Right renal cortex interstitium (tissue), 3 donors: ENCODE data around the gene RAD51B. TPM values are rescaled to one million over a fixed set of nuclear protein-coding genes. Genes with fewer than 3 reads are reported as not detected.

Source experiments
- DNase-seq, 3 donors: peaks; one replicate each; pipeline ENCODE4 v3.0.0-alpha.2; 2013; ENCODE audit warnings: low read depth in 3 of 3, low spot score in 2 of 3
- polyA plus RNA-seq, 3 donors: library from polyadenylated mRNA; unstranded; fragments of 120-200 nt; gene quantifications; one replicate each; pipeline ENCODE4 v1.2.1, GENCODE V29; 2013; ENCODE audit not compliant: insufficient read length in 3 of 3

RAD51B gene
- polyA plus RNA-seq, 3 donors: 11.3 to 11.9 (median 11.6) TPM

GRCh38 chr14:68607867-68608573 is 788.4 kb downstream of the RAD51B start:
- no peak for DNase-seq

- DNase-seq: no peak
These were observed 789.0 kb downstream of the RAD51B start for GRCh38 chr14:68608574-68608962.

GRCh38 chr14:68609012-68609411 is 789.4 kb downstream of the RAD51B start:
- DNase-seq: no peak

- no peak for DNase-seq
These were observed 790.7 kb downstream of the RAD51B start for GRCh38 chr14:68610251-68610793.

GRCh38 chr14:68611599-68611998 is 792.0 kb downstream of the RAD51B start:
- no peak for DNase-seq

- no peak for DNase-seq
These were observed 792.5 kb downstream of the RAD51B start for GRCh38 chr14:68612049-68612448.

- no peak for DNase-seq
These were observed 796.8 kb downstream of the RAD51B start for GRCh38 chr14:68616221-68616902.

GRCh38 chr14:68619790-68620574 is 800.4 kb downstream of the RAD51B start:
- no peak for DNase-seq

GRCh38 chr14:68621400-68622365 is 802.1 kb downstream of the RAD51B start:
- no peak for DNase-seq

- DNase-seq: no peak
These were observed 803.3 kb downstream of the RAD51B start for GRCh38 chr14:68622856-68623255.

- DNase-seq: no peak
These were observed 803.7 kb downstream of the RAD51B start for GRCh38 chr14:68623307-68623706.

GRCh38 chr14:68623826-68624225 is 804.2 kb downstream of the RAD51B start:
- no peak for DNase-seq

- DNase-seq: no peak
These were observed 805.1 kb downstream of the RAD51B start for GRCh38 chr14:68624541-68625220.

GRCh38 chr14:68625366-68626090 is 805.9 kb downstream of the RAD51B start:
- no peak for DNase-seq

GRCh38 chr14:68626386-68626785 is 806.8 kb downstream of the RAD51B start:
- no peak for DNase-seq

- DNase-seq: no peak
These were observed 807.7 kb downstream of the RAD51B start for GRCh38 chr14:68627050-68627867.

- DNase-seq: no peak
These were observed 808.5 kb downstream of the RAD51B start for GRCh38 chr14:68627868-68628604.
